Measurements from ENCODE around the gene TNF. TPM values are rescaled to one million over a fixed set of nuclear protein-coding genes. Genes with fewer than 3 reads are reported as not detected.
A peak's percentile ranks its signal among the peaks of the same experiment; 100 is the strongest.

Gene TNF
- total RNA-seq, 1 donor from 2014 or later = 14.2 TPM

GRCh38 chr6:31614684-31615578 is 39.6 kb downstream of the TNF start, which contains the start of gene AIF1:
Gene AIF1 (plus strand): TSS chr6:31615234. CDS start chr6:31615330, 96 bp downstream.
- no peak for TF ChIP-seq CTCF (conservative IDR thresholded peaks at IDR 0.05; ENCODE audit: low read depth, low read length)
- H3K4me3 ChIP-seq (ENCODE audit: low read depth, low read length) = no peak within 1 kb of the TSS
- no peak for DNase-seq (ENCODE audit: low read depth)

DNA sequence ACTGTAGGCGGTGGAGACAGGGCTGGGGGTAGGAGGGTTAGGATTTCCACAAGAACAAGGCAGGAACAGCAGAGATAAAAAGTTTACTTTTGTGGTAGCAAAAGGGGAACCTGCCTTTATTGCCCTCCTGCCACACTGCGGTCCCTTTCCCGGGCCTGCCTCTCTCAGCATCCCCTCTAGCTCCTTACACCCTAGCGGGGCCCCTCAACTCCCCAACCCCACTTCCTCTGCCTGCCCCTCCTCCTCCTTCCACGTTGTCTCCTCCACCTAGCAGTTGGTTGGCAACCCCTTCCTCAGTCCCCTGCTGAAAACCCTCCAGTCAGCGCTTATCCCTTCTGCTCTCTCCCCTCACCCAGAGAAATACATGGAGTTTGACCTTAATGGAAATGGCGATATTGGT is 40.4 kb downstream of the TNF start:
- no peak for TF ChIP-seq CTCF (conservative IDR thresholded peaks at IDR 0.05; ENCODE audit: low read depth, low read length)
- no peak for DNase-seq (ENCODE audit: low read depth)

DNA sequence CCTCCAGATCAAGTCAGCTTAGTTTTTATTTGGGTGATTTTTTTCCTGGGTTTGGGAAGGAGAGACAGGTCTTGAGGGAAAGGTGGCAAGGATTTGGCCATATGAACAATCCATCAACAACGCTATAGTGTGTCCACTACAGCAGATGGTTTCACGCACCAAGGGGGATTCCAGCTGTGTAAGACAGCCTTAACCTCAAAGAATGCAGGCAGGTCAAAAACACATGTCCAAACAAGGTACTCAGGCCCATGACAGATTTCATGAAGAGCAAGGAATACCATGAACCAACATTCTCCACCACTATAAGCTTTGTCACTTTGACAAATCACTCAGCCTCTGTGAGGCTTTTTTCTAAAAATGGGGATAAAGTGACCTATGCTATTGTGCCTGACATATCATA is 41.6 kb downstream of the TNF start:
- no peak overlapping the region for H3K4me3 ChIP-seq (ENCODE audit: low read depth, low read length)
- TF ChIP-seq CTCF (conservative IDR thresholded peaks at IDR 0.05; ENCODE audit: low read depth, low read length) = no peak
- DNase-seq (ENCODE audit: low read depth) = no peak

More for the DNA sequence above, 40.4 kb downstream of the TNF start:
- H3K4me3 ChIP-seq (ENCODE audit: low read depth, low read length) = no peak overlapping the region

DNA sequence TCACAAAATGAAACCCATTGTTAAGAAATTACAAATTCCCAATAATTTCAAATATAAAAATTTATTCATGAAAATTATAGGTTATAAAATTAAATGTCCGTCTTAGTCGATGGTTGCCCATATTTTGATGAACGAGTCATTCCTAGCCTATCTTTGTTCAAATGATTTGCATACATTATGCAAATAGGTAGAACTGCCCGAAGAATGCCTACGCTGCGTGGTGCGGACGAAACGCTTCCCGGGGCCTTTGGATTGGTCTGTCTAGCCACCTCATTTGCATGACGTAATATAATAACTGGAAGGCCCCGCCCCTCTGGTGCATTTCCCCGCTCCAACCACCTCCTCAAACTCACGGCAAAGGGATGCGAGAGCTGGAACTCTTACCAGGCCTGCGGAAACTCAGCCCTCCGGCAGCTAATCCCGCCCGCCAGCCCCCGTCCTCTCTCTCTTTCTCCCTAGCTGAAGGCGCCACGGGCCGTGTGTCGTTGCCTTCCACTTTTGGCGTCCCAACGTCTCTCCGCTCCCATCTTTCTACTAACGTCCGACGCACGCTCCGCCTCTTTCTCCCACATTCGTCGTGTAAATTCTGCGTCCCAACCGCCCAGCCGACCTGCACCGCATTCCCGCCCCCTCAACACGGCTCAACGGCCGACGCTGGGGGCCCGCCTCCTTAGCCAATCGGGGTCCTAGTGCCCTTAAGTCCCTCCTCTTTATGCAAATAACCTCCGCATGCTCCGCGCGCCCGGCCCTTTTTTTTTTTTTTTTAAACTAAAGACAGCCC is 44.6 kb downstream of the TNF start:
- DNase-seq (ENCODE audit: low read depth) = peak; percentile 90
- H3K4me3 ChIP-seq (ENCODE audit: low read depth, low read length) = peak overlapping the region; percentile 94
- TF ChIP-seq CTCF (conservative IDR thresholded peaks at IDR 0.05; ENCODE audit: low read depth, low read length) = no peak

- DNase-seq (ENCODE audit: low read depth) = no peak
- peak within 1 kb of the TSS; percentile 94 for H3K4me3 ChIP-seq (ENCODE audit: low read depth, low read length)
- no peak for TF ChIP-seq CTCF (conservative IDR thresholded peaks at IDR 0.05; ENCODE audit: low read depth, low read length)
These were observed 45.4 kb downstream of the TNF start, which contains the start of gene PRRC2A for GRCh38 chr6:31620586-31621319. Gene PRRC2A (plus strand): TSS chr6:31620715. CDS start chr6:31622790, 2,075 bp downstream.

GRCh38 chr6:31621320-31621939 is 46.1 kb downstream of the TNF start:
- no peak for TF ChIP-seq CTCF (conservative IDR thresholded peaks at IDR 0.05; ENCODE audit: low read depth, low read length)
- peak overlapping the region; percentile 94 for H3K4me3 ChIP-seq (ENCODE audit: low read depth, low read length)
- DNase-seq (ENCODE audit: low read depth) = no peak
